ENCODE results near the gene TBC1D14. TPM values are rescaled to one million over a fixed set of nuclear protein-coding genes. Genes with fewer than 3 reads are reported as not detected.

TBC1D14 gene
- total RNA-seq, 1 donor from 2014 or later = 40.4 TPM

- ATAC-seq (no peak), DNase-seq (no peak)
- intact Hi-C loops (cut with micrococcal nuclease) = loop anchor here (10.0 kb wide), 1 partner anchor 60 kb away; the partner anchor contains the start of gene TADA2B
Observed at GRCh38 chr4:6984612-6985425, 75.2 kb downstream of the TBC1D14 start.

GRCh38 chr4:6986072-6986780, 76.6 kb downstream of the TBC1D14 start:
- intact Hi-C loops (cut with micrococcal nuclease) = loop anchor here (10.0 kb wide), 1 partner anchor 59 kb away; the partner anchor contains the start of gene TADA2B
- peak; percentile 63 for DNase-seq
- ATAC-seq = peak; percentile 44

DNA sequence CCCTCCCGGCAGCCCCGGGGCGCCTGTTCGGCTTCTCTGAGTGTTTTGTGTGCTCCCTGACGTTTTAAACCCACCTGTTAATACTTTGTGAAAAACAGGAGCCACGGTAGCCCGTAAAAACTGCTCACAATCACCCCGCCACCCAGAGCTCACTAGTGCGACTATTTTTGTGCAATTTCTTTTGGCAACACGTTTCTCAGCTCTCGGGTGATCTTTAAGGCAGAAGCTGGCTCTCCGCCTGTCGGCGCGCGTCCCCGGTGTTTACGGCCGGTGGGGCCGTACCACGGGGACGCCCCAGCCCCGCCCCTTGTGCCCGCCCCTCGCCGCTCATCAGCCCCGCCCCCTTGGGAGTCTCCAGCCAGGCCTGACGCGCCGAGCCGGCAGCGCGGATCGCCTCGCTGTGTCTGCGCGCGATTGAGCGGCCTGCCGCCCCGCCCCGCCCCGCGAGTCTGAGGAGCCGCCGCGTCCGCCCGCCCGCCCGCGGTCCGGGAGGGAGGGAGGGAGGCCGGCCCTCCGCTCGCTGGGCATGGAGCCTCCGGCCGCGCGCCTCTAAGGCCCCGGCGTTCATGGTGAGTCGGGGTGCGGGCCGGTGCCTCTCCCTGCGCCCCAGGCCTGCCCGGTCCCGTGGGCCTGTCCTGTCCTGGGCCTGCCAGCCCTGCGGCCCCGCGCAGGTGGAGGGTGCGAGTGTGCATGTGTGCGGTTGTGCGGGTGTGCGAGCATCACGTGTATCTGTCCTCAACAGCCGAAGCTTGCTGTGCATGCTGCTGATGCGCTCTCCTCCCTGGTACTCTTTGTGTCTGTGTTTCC, 77.4 kb downstream of the TBC1D14 start:
- intact Hi-C loops (cut with micrococcal nuclease) = loop anchor here (10.0 kb wide), 1 partner anchor 58 kb away; the partner anchor contains the start of gene TADA2B
- DNase-seq (peak; percentile 98), ATAC-seq (peak; percentile 95)

GRCh38 chr4:6987588-6987961, 77.9 kb downstream of the TBC1D14 start:
- intact Hi-C loops (cut with micrococcal nuclease) = loop anchor here (10.0 kb wide), 1 partner anchor 57 kb away; the partner anchor contains the start of gene TADA2B
- ATAC-seq (peak; percentile 6), DNase-seq (no peak)

GRCh38 chr4:6988016-6988715, 78.5 kb downstream of the TBC1D14 start:
- DNase-seq (no peak), ATAC-seq (no peak)
- intact Hi-C loops (cut with micrococcal nuclease) = loop anchor here (10.0 kb wide), 1 partner anchor 57 kb away; the partner anchor contains the start of gene TADA2B

GRCh38 chr4:6989331-6989923, 79.8 kb downstream of the TBC1D14 start:
- intact Hi-C loops (cut with micrococcal nuclease) = loop anchor here (10.0 kb wide), 1 partner anchor 55 kb away; the partner anchor contains the start of gene TADA2B
- DNase-seq = no peak
- ATAC-seq = no peak

GRCh38 chr4:6990661-6991060, 81.0 kb downstream of the TBC1D14 start:
- intact Hi-C loops (cut with micrococcal nuclease) = no loop called here
- no peak for DNase-seq
- ATAC-seq = no peak

GRCh38 chr4:6991249-6991648, 81.6 kb downstream of the TBC1D14 start:
- DNase-seq = no peak
- no peak for ATAC-seq
- intact Hi-C loops (cut with micrococcal nuclease) = no loop called here

- intact Hi-C loops (cut with micrococcal nuclease) = no loop called here
- DNase-seq = no peak
Observed at GRCh38 chr4:6991771-6992557, 82.3 kb downstream of the TBC1D14 start.

GRCh38 chr4:6992728-6993677, 83.4 kb downstream of the TBC1D14 start:
- intact Hi-C loops (cut with micrococcal nuclease) = no loop called here
- no peak for DNase-seq
- ATAC-seq = no peak

More at GRCh38 chr4:6991771-6992557, 82.3 kb downstream of the TBC1D14 start:
- no peak for ATAC-seq

- intact Hi-C loops (cut with micrococcal nuclease) = no loop called here
- DNase-seq = no peak
- no peak for ATAC-seq
Observed at GRCh38 chr4:6996481-6996880, 86.9 kb downstream of the TBC1D14 start.

DNA sequence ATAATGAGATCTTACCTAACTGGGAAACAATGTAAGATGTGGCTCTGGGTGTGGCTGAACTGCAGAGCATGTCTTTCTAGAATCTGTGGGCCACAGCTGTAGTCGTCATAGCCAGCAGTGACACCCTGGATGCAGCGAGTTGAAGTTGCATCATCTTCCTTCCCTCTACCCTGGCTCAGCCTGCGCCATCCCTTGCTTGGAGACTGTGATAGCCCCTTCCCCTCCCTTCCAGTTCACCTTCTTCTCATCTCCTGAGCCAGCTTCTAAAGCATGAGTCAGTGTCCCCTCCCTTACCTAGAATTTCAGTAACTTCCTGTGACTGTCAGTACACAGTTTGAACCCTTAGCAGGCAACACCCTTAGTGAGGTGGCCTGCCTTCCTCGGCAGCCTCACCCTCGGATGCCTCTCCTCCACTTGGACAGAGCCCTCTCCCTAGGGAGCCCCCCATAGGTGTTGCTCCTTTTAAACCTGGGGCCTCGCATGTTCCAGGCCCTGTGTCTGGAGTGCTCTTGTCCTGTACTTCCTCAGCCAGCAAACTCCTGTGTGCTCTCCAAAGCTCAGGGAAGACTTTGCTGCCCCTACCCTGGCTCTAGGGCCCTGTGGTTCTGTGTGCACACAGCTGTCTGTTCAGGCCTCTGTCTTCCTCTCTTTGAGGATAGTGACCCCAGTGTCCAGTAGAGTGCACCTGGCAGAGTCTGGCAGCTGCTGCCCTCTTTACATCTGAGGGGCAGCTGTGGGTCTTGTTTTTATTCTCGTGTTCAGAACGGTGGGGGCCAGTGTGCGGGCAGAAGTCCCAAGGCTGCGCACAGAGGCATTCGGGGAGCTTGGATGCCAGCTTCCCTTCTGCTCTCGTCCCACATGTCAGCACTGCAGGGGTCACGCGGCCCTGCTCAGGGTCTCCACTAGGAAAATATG, 89.8 kb downstream of the TBC1D14 start:
- ATAC-seq (no peak), DNase-seq (no peak)
- intact Hi-C loops (cut with micrococcal nuclease) = no loop called here

- DNase-seq (no peak), ATAC-seq (no peak)
- intact Hi-C loops (cut with micrococcal nuclease) = no loop called here
Observed at GRCh38 chr4:7000421-7001176, 91.0 kb downstream of the TBC1D14 start.

DNA sequence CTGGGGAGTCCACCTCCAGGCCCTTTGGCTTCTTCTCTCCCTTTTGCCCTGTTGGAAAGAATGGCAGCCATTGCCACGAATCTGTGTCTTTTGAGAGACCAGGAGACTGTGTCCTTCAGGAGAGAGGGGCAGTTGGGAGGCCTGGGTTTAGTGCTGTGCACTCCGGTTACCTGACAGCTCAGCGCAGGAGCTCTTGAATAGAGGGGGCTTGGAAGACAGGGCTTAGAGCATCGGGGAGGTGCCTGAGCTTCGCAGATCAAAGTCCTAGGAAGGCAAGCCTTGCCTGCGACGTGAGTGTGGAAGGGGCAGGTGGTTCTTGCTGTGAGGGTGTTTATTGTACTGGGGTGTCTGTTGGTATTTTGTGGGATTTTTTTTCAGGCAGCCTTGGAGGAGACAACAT, 91.6 kb downstream of the TBC1D14 start:
- DNase-seq = no peak
- intact Hi-C loops (cut with micrococcal nuclease) = no loop called here
- ATAC-seq = no peak

GRCh38 chr4:7002336-7002735, 92.7 kb downstream of the TBC1D14 start:
- intact Hi-C loops (cut with micrococcal nuclease) = no loop called here
- ATAC-seq (no peak), DNase-seq (no peak)
